Endothelial cell of umbilical vein (primary cell): ENCODE measurements around the gene NXPH4. TPM values are rescaled to one million over a fixed set of nuclear protein-coding genes. Genes with fewer than 3 reads are reported as not detected.

Experiments
- BruUV-seq: library from RNA; stranded (reverse); fragments of 400-500 nt; replicated peaks from 2 replicates; lab custom pipeline; 2021; lab: Mats Ljungman, UMichigan
- CTCF ChIA-PET: fragments of 300-600, 350-600 bp; sonication (Branson Sonifier 250); formaldehyde crosslinking; loops from one replicate; lab custom pipeline; 2021; ENCODE audit warnings: antibody characterized with exemption, inconsistent platforms; lab: Charles Lee
- POLR2A ChIA-PET: fragments of 300-600, 350-600 bp; sonication (Branson Sonifier 250); formaldehyde crosslinking; loops from one replicate; lab custom pipeline; 2021; ENCODE audit warnings: antibody characterized with exemption, inconsistent platforms; lab: Charles Lee
- DNase-seq: peaks from one replicate; pipeline ENCODE4 v3.0.0-alpha.2; 2011; ENCODE audit warnings: low read depth, low spot score
- FAIRE-seq: peaks from 2 replicates; lab custom pipeline; 2011; peaks lifted over from hg19 to GRCh38; lab: Jason Lieb, UNC
- H2AFZ ChIP-seq: 2 replicates; pipeline ENCODE4 v1.6.0; 2012; ENCODE audit warnings: low read depth, low read length, control low read depth, inconsistent platforms
- H3K27ac ChIP-seq: 2 replicates; pipeline ENCODE4 v1.5.1; 2011; ENCODE audit warnings: low read depth, mild to moderate bottlenecking, control low read depth, low read length, moderate library complexity; ENCODE audit not compliant: insufficient read depth
- H3K27me3 ChIP-seq, 2 experiments: 2 replicates each; pipeline versions ENCODE4 v1.6.0 to v1.6.1; 2011; ENCODE audit warnings: low read length in 2 of 2, mixed read lengths in 1 of 2; ENCODE audit not compliant: control insufficient read depth in 2 of 2, insufficient read depth in 2 of 2
- H3K36me3 ChIP-seq, 2 experiments: 2 replicates in 1 of 2; 3 replicates in 1 of 2; pipeline ENCODE4 v1.5.1; 2011; ENCODE audit warnings: low read length in 2 of 2, mild to moderate bottlenecking in 1 of 2, moderate library complexity in 1 of 2; ENCODE audit not compliant: control insufficient read depth in 2 of 2, insufficient read depth in 2 of 2; ENCODE audit errors: extremely low read depth in 1 of 2
- H3K4me1 ChIP-seq: 3 replicates; pipeline ENCODE4 v1.5.1; 2011; ENCODE audit warnings: mild to moderate bottlenecking, low read length; ENCODE audit not compliant: control insufficient read depth, insufficient read depth; ENCODE audit errors: extremely low read depth
- H3K4me2 ChIP-seq: 2 replicates; pipeline ENCODE4 v1.6.1; 2011; ENCODE audit warnings: low read length, control low read depth, mixed read lengths; ENCODE audit not compliant: insufficient read depth
- H3K4me3 ChIP-seq, 3 experiments: fragments of 200-600 bp in 1 of 3; sonication (generic), shearing (Covaris generic) in 1 of 3; replicated peaks in 1 of 3; 2 replicates each; pipeline ENCODE4 v1.5.1; 2011 to 2016; ENCODE audit warnings: control low read depth in 3 of 3, low read length in 3 of 3, mild to moderate bottlenecking in 2 of 3, inconsistent platforms in 1 of 3, low read depth in 1 of 3, moderate library complexity in 1 of 3; ENCODE audit not compliant: insufficient read depth in 1 of 3
- H3K79me2 ChIP-seq: 2 replicates; pipeline ENCODE4 v1.6.0; 2012; ENCODE audit warnings: low read length, inconsistent platforms; ENCODE audit not compliant: control insufficient read depth, insufficient read depth
- H3K9ac ChIP-seq: replicated peaks from 2 replicates; pipeline ENCODE3; 2011; ENCODE audit warnings: low read length, control low read depth; ENCODE audit not compliant: insufficient read depth; ENCODE audit errors: extremely low read depth
- H3K9me1 ChIP-seq: replicated peaks from 3 replicates; pipeline ENCODE4 v1.6.0; 2011; ENCODE audit warnings: mild to moderate bottlenecking, low read length; ENCODE audit not compliant: control insufficient read depth, insufficient read depth; ENCODE audit errors: extremely low read depth
- H3K9me3 ChIP-seq: replicated peaks from 2 replicates; pipeline ENCODE4 v1.5.1; 2012; ENCODE audit warnings: low read length, inconsistent platforms; ENCODE audit not compliant: control insufficient read depth, insufficient read depth
- H4K20me1 ChIP-seq: replicated peaks from 2 replicates; pipeline ENCODE3; 2011; ENCODE audit warnings: mild to moderate bottlenecking, low read length; ENCODE audit not compliant: control insufficient read depth, insufficient read depth; ENCODE audit errors: extremely low read depth
- CTCF ChIP-seq, 2 donors: IDR thresholded peaks; 1 replicate in 1 of 2; 2 replicates in 1 of 2; pipeline ENCODE4 v1.5.1; 2011; ENCODE audit warnings: low read length in 2 of 2, mild to moderate bottlenecking in 2 of 2, moderate library complexity in 2 of 2, control low read depth in 1 of 2, inconsistent platforms in 1 of 2, low read depth in 1 of 2; ENCODE audit not compliant: insufficient read depth in 1 of 2; ENCODE audit errors: extremely low read depth in 1 of 2
- JUN ChIP-seq: IDR thresholded peaks from 2 replicates; pipeline ENCODE4 v1.6.1; 2011; ENCODE audit warnings: borderline replicate concordance, low read depth; ENCODE audit not compliant: insufficient read length, insufficient read depth
- dilution Hi-C: fragments of 300-500 bp; cut with MboI; formaldehyde crosslinking; loops from one replicate; pipeline ENCODE4 v1.15.0; 2019; ENCODE audit warnings: low sequenced_read_pairs; ENCODE audit not compliant: extremely low pct_ligation_motif_present
- intact Hi-C: fragments of 100-400 bp; cut with micrococcal nuclease; formaldehyde crosslinking; loops from one replicate; pipeline ENCODE4 v1.10.0; 2022
- polyA plus RNA-seq, 4 experiments: library from polyadenylated mRNA; depleted of rRNA in 3 of 4; stranded (reverse) in 3 of 4; unstranded in 1 of 4; fragments of >200 nt; gene quantifications; 2 replicates each; pipeline versions ENCODE4 v1.2.1 to v1.2.3, GENCODE V29; 2011 to 2012; ENCODE audit warnings: missing spikeins in 1 of 4
- total RNA-seq: library from RNA; stranded (reverse); gene quantifications from 2 replicates; pipeline ENCODE4 v1.2.3, GENCODE V29; 2021

Gene NXPH4
- total and polyA plus RNA-seq, 2 donors (not counting 3 experiments of a cell fraction or from before 2014, with no cell fraction given), result 0.07 TPM; not detected in 1

DNA sequence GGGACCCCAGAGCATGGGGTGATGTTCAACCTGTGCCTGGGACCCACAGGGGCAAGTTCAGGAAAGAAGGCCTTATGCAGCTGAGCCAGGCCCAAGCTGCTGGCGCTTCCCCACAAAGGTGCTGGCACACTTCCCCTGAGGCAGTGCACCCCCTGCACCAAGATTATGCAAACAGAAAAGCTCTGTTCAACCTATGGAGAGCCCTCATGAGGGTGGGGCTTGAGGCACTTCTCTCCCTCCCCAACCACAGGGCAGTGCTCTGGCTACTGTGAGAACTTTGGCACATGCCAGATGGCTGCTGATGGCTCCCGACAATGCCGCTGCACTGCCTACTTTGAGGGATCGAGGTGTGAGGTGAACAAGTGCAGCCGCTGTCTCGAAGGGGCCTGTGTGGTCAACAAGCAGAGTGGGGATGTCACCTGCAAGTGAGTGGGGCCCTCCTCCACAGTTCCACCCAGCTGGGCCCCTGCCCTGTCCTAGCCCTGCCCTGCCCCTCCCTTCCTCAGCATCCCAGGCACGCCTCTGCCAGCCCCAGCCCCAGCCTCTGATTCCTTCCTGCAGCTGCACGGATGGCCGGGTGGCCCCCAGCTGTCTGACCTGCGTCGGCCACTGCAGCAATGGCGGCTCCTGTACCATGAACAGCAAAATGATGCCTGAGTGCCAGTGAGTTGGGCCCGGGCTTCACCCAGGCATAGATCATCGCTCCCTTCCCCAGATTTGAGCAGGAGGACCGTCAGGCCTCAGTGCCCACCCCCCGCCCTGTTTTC, 5.5 kb upstream of the NXPH4 start:
- Histone ChIP-seq H2AFZ (no peak overlapping the region), H4K20me1 (no peaks in the 10 kb centered on the region), H3K27me3 (peaks cover 22 to 24% of the 10 kb centered on the region in 2 experiments), H3K9ac (no peak overlapping the region), H3K4me1 (peaks cover 2% of the 10 kb centered on the region), H3K27ac (no peak overlapping the region), H3K4me2 (no peak overlapping the region), H3K9me3 (no peaks in the 10 kb centered on the region), H3K36me3 (no peaks in the 10 kb centered on the region), H3K9me1 (no peaks in the 10 kb centered on the region), H3K4me3 (no peak overlapping the region), H3K79me2 (no peaks in the 10 kb centered on the region)
- intact Hi-C loops (no loop called here), dilution Hi-C loops (no loop called here)
- ChIA-PET POLR2A (no interaction called here), CTCF (interaction anchor here (1.0 kb wide), 1 partner anchor 29 kb away, joined by 4 read pairs; no protein-coding TSS in a partner anchor)
- DNase-seq, result no peak
- no peak for FAIRE-seq
- no TSS peak for BruUV-seq
- TF ChIP-seq CTCF (IDR thresholded peaks at IDR 0.05; ENCODE audit: extremely low read depth in 1 of 2, insufficient read depth in 1 of 2, low read depth in 1 of 2, low read length in 2 of 2) (no peak), JUN (no peak)
